LNCAP (cell line): ENCODE results near the gene CHST9.

Source experiments
- CTCF ChIP-seq: fragments of 450-650 bp; IDR thresholded peaks from 2 replicates; pipeline ENCODE4 v1.5.1; 2017; ENCODE audit warnings: mild to moderate bottlenecking

Gene CHST9

GRCh38 chr18:27008575-27008974, 176.5 kb downstream of the CHST9 start:
- TF ChIP-seq CTCF, result no peak

GRCh38 chr18:27007880-27008279, 177.2 kb downstream of the CHST9 start:
- no peak for TF ChIP-seq CTCF

GRCh38 chr18:27005589-27005988, 179.5 kb downstream of the CHST9 start:
- peak; percentile 44 for TF ChIP-seq CTCF

GRCh38 chr18:27004056-27004829, 180.9 kb downstream of the CHST9 start:
- peak; percentile 46 for TF ChIP-seq CTCF

GRCh38 chr18:26999797-27000196, 185.3 kb downstream of the CHST9 start:
- TF ChIP-seq CTCF, result no peak

- TF ChIP-seq CTCF, result no peak
Measured at GRCh38 chr18:26993568-26993967, 191.5 kb downstream of the CHST9 start.

GRCh38 chr18:26992926-26993325, 192.2 kb downstream of the CHST9 start:
- TF ChIP-seq CTCF, result no peak

- TF ChIP-seq CTCF, result no peak
Measured at GRCh38 chr18:26989842-26990241, 195.3 kb downstream of the CHST9 start.
